ENCODE results near the gene HPCAL1.

DNA sequence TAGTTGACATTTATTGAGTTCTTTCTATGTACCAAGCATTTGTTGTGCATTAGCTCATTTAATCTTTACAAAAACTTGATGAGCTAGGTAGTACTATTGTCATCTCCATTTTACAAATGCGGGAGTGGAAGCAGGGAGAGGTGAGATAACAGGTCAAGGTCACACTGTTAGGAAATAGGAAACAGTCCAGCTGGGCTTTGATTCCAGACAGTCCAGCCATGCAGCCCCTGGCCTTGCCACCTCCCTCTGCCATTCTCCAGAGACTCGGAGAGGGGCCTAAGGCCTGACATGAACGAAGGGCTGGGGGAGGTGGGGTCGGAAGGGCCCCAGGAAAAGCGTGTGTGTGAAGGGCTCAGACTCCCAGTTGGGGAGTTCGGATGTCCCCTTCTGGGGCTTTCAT is 89.8 kb downstream of the HPCAL1 start:
- TF ChIP-seq, protein P1, sequence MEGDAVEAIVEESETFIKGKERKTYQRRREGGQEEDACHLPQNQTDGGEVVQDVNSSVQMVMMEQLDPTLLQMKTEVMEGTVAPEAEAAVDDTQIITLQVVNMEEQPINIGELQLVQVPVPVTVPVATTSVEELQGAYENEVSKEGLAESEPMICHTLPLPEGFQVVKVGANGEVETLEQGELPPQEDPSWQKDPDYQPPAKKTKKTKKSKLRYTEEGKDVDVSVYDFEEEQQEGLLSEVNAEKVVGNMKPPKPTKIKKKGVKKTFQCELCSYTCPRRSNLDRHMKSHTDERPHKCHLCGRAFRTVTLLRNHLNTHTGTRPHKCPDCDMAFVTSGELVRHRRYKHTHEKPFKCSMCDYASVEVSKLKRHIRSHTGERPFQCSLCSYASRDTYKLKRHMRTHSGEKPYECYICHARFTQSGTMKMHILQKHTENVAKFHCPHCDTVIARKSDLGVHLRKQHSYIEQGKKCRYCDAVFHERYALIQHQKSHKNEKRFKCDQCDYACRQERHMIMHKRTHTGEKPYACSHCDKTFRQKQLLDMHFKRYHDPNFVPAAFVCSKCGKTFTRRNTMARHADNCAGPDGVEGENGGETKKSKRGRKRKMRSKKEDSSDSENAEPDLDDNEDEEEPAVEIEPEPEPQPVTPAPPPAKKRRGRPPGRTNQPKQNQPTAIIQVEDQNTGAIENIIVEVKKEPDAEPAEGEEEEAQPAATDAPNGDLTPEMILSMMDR (IDR thresholded peaks at IDR 0.05): no peak
- no peak for TF ChIP-seq POLR2A (IDR thresholded peaks at IDR 0.05)
